A673 (cell line): Measurements from ENCODE around the gene TAF1C.

ENCODE experiments used
- EZH2 ChIP-seq: fragments of 200-600 bp; sonication (generic); IDR thresholded peaks from 2 replicates; pipeline ENCODE4 v1.6.1; 2017; ENCODE audit warnings: borderline replicate concordance, low read depth, mild to moderate bottlenecking, mixed read lengths, antibody characterized with exemption, low read length; ENCODE audit not compliant: poor library complexity, severe bottlenecking
- TF ChIP-seq, protein P1 (sequence below): fragments of 300-800, 200-600 bp; sonication (generic); conservative IDR thresholded peaks from 2 replicates; pipeline ENCODE4 v1.5.1; 2017; ENCODE audit warnings: low read depth, mild to moderate bottlenecking, antibody characterized with exemption, low read length, moderate library complexity, mixed read lengths

DNA sequence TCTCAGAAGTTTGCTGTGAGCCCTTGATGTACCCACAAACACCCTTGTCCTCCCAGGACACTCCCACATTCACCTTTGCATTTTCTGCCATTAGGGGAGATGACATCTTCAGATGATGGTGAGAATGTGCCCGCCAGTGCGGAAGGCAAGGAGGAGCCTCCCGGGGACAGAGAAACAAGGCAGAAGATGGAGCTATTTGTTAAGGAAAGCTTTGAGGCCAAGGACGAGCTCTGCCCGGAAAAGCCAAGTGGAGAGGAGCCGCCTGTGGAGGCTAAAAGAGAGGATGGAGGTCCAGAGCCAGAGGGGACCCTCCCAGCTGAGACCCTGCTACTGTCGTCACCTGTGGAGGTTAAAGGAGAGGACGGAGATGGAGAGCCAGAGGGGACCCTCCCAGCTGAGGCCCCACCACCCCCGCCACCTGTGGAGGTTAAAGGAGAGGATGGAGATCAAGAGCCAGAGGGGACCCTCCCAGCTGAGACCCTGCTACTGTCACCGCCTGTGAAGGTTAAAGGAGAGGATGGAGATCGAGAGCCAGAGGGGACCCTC is 17.0 kb downstream of the TAF1C start:
- TF ChIP-seq, protein P1, sequence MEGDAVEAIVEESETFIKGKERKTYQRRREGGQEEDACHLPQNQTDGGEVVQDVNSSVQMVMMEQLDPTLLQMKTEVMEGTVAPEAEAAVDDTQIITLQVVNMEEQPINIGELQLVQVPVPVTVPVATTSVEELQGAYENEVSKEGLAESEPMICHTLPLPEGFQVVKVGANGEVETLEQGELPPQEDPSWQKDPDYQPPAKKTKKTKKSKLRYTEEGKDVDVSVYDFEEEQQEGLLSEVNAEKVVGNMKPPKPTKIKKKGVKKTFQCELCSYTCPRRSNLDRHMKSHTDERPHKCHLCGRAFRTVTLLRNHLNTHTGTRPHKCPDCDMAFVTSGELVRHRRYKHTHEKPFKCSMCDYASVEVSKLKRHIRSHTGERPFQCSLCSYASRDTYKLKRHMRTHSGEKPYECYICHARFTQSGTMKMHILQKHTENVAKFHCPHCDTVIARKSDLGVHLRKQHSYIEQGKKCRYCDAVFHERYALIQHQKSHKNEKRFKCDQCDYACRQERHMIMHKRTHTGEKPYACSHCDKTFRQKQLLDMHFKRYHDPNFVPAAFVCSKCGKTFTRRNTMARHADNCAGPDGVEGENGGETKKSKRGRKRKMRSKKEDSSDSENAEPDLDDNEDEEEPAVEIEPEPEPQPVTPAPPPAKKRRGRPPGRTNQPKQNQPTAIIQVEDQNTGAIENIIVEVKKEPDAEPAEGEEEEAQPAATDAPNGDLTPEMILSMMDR = no peak
- no peak for TF ChIP-seq EZH2
